Endothelial cell of umbilical vein (primary cell): Measurements from ENCODE around the gene RASSF6. TPM values are rescaled to one million over a fixed set of nuclear protein-coding genes. Genes with fewer than 3 reads are reported as not detected.

ENCODE experiments used
- BruUV-seq: library from RNA; stranded (reverse); fragments of 400-500 nt; replicated peaks from 2 replicates; lab custom pipeline; 2021; lab: Mats Ljungman, UMichigan
- CTCF ChIA-PET: fragments of 300-600, 350-600 bp; sonication (Branson Sonifier 250); formaldehyde crosslinking; loops from one replicate; lab custom pipeline; 2021; ENCODE audit warnings: antibody characterized with exemption, inconsistent platforms; lab: Charles Lee
- POLR2A ChIA-PET: fragments of 300-600, 350-600 bp; sonication (Branson Sonifier 250); formaldehyde crosslinking; loops from one replicate; lab custom pipeline; 2021; ENCODE audit warnings: antibody characterized with exemption, inconsistent platforms; lab: Charles Lee
- DNase-seq: peaks from one replicate; pipeline ENCODE4 v3.0.0-alpha.2; 2011; ENCODE audit warnings: low read depth, low spot score
- FAIRE-seq: peaks from 2 replicates; lab custom pipeline; 2011; peaks lifted over from hg19 to GRCh38; lab: Jason Lieb, UNC
- H2AFZ ChIP-seq: 2 replicates; pipeline ENCODE4 v1.6.0; 2012; ENCODE audit warnings: low read depth, low read length, control low read depth, inconsistent platforms
- H3K27ac ChIP-seq: 2 replicates; pipeline ENCODE4 v1.5.1; 2011; ENCODE audit warnings: low read depth, mild to moderate bottlenecking, control low read depth, low read length, moderate library complexity; ENCODE audit not compliant: insufficient read depth
- H3K27me3 ChIP-seq, 2 experiments: 2 replicates each; pipeline versions ENCODE4 v1.6.0 to v1.6.1; 2011; ENCODE audit warnings: low read length in 2 of 2, mixed read lengths in 1 of 2; ENCODE audit not compliant: control insufficient read depth in 2 of 2, insufficient read depth in 2 of 2
- H3K36me3 ChIP-seq, 2 experiments: 2 replicates in 1 of 2; 3 replicates in 1 of 2; pipeline ENCODE4 v1.5.1; 2011; ENCODE audit warnings: low read length in 2 of 2, mild to moderate bottlenecking in 1 of 2, moderate library complexity in 1 of 2; ENCODE audit not compliant: control insufficient read depth in 2 of 2, insufficient read depth in 2 of 2; ENCODE audit errors: extremely low read depth in 1 of 2
- H3K4me1 ChIP-seq: 3 replicates; pipeline ENCODE4 v1.5.1; 2011; ENCODE audit warnings: mild to moderate bottlenecking, low read length; ENCODE audit not compliant: control insufficient read depth, insufficient read depth; ENCODE audit errors: extremely low read depth
- H3K4me2 ChIP-seq: 2 replicates; pipeline ENCODE4 v1.6.1; 2011; ENCODE audit warnings: low read length, control low read depth, mixed read lengths; ENCODE audit not compliant: insufficient read depth
- H3K4me3 ChIP-seq, 3 experiments: fragments of 200-600 bp in 1 of 3; sonication (generic), shearing (Covaris generic) in 1 of 3; replicated peaks in 1 of 3; 2 replicates each; pipeline ENCODE4 v1.5.1; 2011 to 2016; ENCODE audit warnings: control low read depth in 3 of 3, low read length in 3 of 3, mild to moderate bottlenecking in 2 of 3, inconsistent platforms in 1 of 3, low read depth in 1 of 3, moderate library complexity in 1 of 3; ENCODE audit not compliant: insufficient read depth in 1 of 3
- H3K79me2 ChIP-seq: 2 replicates; pipeline ENCODE4 v1.6.0; 2012; ENCODE audit warnings: low read length, inconsistent platforms; ENCODE audit not compliant: control insufficient read depth, insufficient read depth
- H3K9ac ChIP-seq: replicated peaks from 2 replicates; pipeline ENCODE3; 2011; ENCODE audit warnings: low read length, control low read depth; ENCODE audit not compliant: insufficient read depth; ENCODE audit errors: extremely low read depth
- H3K9me1 ChIP-seq: replicated peaks from 3 replicates; pipeline ENCODE4 v1.6.0; 2011; ENCODE audit warnings: mild to moderate bottlenecking, low read length; ENCODE audit not compliant: control insufficient read depth, insufficient read depth; ENCODE audit errors: extremely low read depth
- H3K9me3 ChIP-seq: replicated peaks from 2 replicates; pipeline ENCODE4 v1.5.1; 2012; ENCODE audit warnings: low read length, inconsistent platforms; ENCODE audit not compliant: control insufficient read depth, insufficient read depth
- H4K20me1 ChIP-seq: replicated peaks from 2 replicates; pipeline ENCODE3; 2011; ENCODE audit warnings: mild to moderate bottlenecking, low read length; ENCODE audit not compliant: control insufficient read depth, insufficient read depth; ENCODE audit errors: extremely low read depth
- EZH2 ChIP-seq: IDR thresholded peaks from 2 replicates; pipeline ENCODE4 v1.6.1; 2012; ENCODE audit warnings: borderline replicate concordance, low read depth, mild to moderate bottlenecking, moderate library complexity, low read length, inconsistent platforms; ENCODE audit not compliant: severe bottlenecking
- FOS ChIP-seq: IDR thresholded peaks from 2 replicates; pipeline ENCODE4 v1.6.1; 2011; ENCODE audit warnings: mild to moderate bottlenecking, low read length, moderate library complexity, borderline replicate concordance; ENCODE audit not compliant: insufficient read depth
- GATA2 ChIP-seq: IDR thresholded peaks from 2 replicates; pipeline ENCODE4 v1.7.0; 2011; ENCODE audit warnings: low read depth, mild to moderate bottlenecking, moderate library complexity, mixed read lengths, low read length; ENCODE audit not compliant: insufficient read length, insufficient read depth
- JUN ChIP-seq: IDR thresholded peaks from 2 replicates; pipeline ENCODE4 v1.6.1; 2011; ENCODE audit warnings: borderline replicate concordance, low read depth; ENCODE audit not compliant: insufficient read length, insufficient read depth
- MYC ChIP-seq: IDR thresholded peaks from one replicate; pipeline ENCODE4 v1.6.1; 2011; ENCODE audit warnings: mild to moderate bottlenecking, low read depth, low read length
- POLR2A ChIP-seq: IDR thresholded peaks from 2 replicates; pipeline ENCODE4 v1.6.1; 2012; ENCODE audit warnings: low read depth, mild to moderate bottlenecking, control low read depth, low read length
- POLR2AphosphoS5 ChIP-seq: IDR thresholded peaks from 2 replicates; pipeline ENCODE4 v1.6.1; 2012; ENCODE audit warnings: low read depth, mild to moderate bottlenecking, control low read depth, low read length, moderate library complexity; ENCODE audit not compliant: insufficient read depth
- dilution Hi-C: fragments of 300-500 bp; cut with MboI; formaldehyde crosslinking; loops from one replicate; pipeline ENCODE4 v1.15.0; 2019; ENCODE audit warnings: low sequenced_read_pairs; ENCODE audit not compliant: extremely low pct_ligation_motif_present
- intact Hi-C: fragments of 100-400 bp; cut with micrococcal nuclease; formaldehyde crosslinking; loops from one replicate; pipeline ENCODE4 v1.10.0; 2022
- polyA plus RNA-seq, 4 experiments: library from polyadenylated mRNA; depleted of rRNA in 3 of 4; stranded (reverse) in 3 of 4; unstranded in 1 of 4; fragments of >200 nt; gene quantifications; 2 replicates each; pipeline versions ENCODE4 v1.2.1 to v1.2.3, GENCODE V29; 2011 to 2012; ENCODE audit warnings: missing spikeins in 1 of 4
- total RNA-seq: library from RNA; stranded (reverse); gene quantifications from 2 replicates; pipeline ENCODE4 v1.2.3, GENCODE V29; 2021
- TF ChIP-seq, protein P1 (sequence below): IDR thresholded peaks from 2 replicates; pipeline ENCODE4 v1.6.1; 2011; ENCODE audit not compliant: insufficient read depth, insufficient read length
- TF ChIP-seq, protein P2 (sequence below), 2 donors: IDR thresholded peaks; 1 replicate in 1 of 2; 2 replicates in 1 of 2; pipeline ENCODE4 v1.5.1; 2011; ENCODE audit warnings: low read length in 2 of 2, mild to moderate bottlenecking in 2 of 2, moderate library complexity in 2 of 2, control low read depth in 1 of 2, inconsistent platforms in 1 of 2, low read depth in 1 of 2; ENCODE audit not compliant: insufficient read depth in 1 of 2; ENCODE audit errors: extremely low read depth in 1 of 2

The RASSF6 gene
- total and polyA plus RNA-seq, 2 donors (not counting 3 experiments of a cell fraction or from before 2014, with no cell fraction given), result not detected

DNA sequence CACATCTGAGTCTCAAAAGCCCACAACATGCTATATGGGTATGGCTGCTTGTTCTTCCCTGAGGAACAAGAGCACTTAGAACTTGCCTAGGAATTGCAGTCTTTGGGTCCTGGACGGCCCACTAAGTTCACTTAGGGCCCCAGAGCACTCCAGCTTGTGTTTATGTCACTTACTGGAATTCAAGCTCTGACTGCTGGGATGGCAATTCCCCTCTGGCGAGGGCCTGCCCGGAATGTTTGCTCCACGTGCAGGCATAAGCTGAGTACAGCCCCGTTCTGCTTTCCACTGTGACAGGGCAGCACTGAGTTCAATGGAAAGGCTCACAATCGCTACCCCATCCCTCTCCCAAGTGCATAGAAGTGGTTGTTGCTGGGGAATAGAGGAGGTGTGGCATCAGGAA lies 25.9 kb upstream of the RASSF6 start:
- no peaks in the 10 kb centered on the region for H3K4me1 ChIP-seq
- TF ChIP-seq FOS, result no peak
- TF ChIP-seq, protein P1, sequence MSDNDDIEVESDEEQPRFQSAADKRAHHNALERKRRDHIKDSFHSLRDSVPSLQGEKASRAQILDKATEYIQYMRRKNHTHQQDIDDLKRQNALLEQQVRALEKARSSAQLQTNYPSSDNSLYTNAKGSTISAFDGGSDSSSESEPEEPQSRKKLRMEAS, result no peak
- no peak for TF ChIP-seq JUN
- TF ChIP-seq POLR2A, result no peak
- TF ChIP-seq, protein P2, sequence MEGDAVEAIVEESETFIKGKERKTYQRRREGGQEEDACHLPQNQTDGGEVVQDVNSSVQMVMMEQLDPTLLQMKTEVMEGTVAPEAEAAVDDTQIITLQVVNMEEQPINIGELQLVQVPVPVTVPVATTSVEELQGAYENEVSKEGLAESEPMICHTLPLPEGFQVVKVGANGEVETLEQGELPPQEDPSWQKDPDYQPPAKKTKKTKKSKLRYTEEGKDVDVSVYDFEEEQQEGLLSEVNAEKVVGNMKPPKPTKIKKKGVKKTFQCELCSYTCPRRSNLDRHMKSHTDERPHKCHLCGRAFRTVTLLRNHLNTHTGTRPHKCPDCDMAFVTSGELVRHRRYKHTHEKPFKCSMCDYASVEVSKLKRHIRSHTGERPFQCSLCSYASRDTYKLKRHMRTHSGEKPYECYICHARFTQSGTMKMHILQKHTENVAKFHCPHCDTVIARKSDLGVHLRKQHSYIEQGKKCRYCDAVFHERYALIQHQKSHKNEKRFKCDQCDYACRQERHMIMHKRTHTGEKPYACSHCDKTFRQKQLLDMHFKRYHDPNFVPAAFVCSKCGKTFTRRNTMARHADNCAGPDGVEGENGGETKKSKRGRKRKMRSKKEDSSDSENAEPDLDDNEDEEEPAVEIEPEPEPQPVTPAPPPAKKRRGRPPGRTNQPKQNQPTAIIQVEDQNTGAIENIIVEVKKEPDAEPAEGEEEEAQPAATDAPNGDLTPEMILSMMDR (IDR thresholded peaks at IDR 0.05; ENCODE audit: extremely low read depth in 1 of 2, insufficient read depth in 1 of 2, low read depth in 1 of 2, low read length in 2 of 2), result no peak
- TF ChIP-seq EZH2, result no peak
- no peak for TF ChIP-seq MYC
- TF ChIP-seq GATA2, result no peak
- no peak for TF ChIP-seq POLR2AphosphoS5
- no peak for DNase-seq
- peak overlapping the region; percentile 13 for H2AFZ ChIP-seq
- no peak overlapping the region for H3K4me3 ChIP-seq
- no peaks in the 10 kb centered on the region for H3K79me2 ChIP-seq
- no peaks in the 10 kb centered on the region for H3K9me3 ChIP-seq
- no peak overlapping the region for H3K27ac ChIP-seq
- intact Hi-C loops (no loop called here), dilution Hi-C loops (no loop called here)
- no peaks in the 10 kb centered on the region for H4K20me1 ChIP-seq
- H3K27me3 ChIP-seq, result no peaks in the 10 kb centered on the region
- no TSS peak for BruUV-seq
- POLR2A ChIA-PET, result no interaction called here
- H3K9me1 ChIP-seq, result no peaks in the 10 kb centered on the region
- no peak for FAIRE-seq
- CTCF ChIA-PET, result interaction anchor here (1.0 kb wide), 1 partner anchor 47 kb away, joined by 3 read pairs; no protein-coding TSS in a partner anchor
- no peak overlapping the region for H3K9ac ChIP-seq
- H3K36me3 ChIP-seq, result no peaks in the 10 kb centered on the region
- H3K4me2 ChIP-seq, result no peak overlapping the region
